Measurements from ENCODE around the gene AKIP1.
"Not testable (repeated sequence)": the region's sequence is repeated elsewhere in the genome, so short reads cannot be mapped to it uniquely, and the experiment has no call there.

AKIP1 gene

GRCh38 chr11:8917157-8917825 lies 6.3 kb downstream of the AKIP1 start:
- no peak for DNase-seq

- no peak for DNase-seq
These were observed 11.7 kb downstream of the AKIP1 start for GRCh38 chr11:8922691-8923090.

- DNase-seq, result no peak
These were observed 14.7 kb downstream of the AKIP1 start for GRCh38 chr11:8925711-8926110.

DNA sequence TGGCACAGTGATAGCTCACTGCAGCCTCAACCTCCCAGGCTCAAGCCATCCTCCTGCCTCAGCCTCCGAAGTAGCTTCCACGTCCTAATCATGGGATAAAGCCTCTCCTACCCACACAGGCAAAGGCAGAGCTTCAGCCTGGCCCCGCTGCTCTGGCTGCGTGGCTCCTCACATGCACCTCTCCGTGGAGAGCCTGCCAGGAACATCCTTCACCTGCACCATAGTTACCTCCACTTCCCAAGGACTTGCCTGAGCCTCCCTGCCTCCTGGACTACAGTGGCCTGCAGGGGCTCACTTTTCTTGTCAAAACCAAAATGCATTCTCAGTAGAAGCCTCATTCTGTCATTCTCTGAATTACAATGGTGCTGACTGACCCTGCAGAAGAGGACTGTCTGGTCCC lies 15.2 kb downstream of the AKIP1 start:
- no peak for DNase-seq

DNA sequence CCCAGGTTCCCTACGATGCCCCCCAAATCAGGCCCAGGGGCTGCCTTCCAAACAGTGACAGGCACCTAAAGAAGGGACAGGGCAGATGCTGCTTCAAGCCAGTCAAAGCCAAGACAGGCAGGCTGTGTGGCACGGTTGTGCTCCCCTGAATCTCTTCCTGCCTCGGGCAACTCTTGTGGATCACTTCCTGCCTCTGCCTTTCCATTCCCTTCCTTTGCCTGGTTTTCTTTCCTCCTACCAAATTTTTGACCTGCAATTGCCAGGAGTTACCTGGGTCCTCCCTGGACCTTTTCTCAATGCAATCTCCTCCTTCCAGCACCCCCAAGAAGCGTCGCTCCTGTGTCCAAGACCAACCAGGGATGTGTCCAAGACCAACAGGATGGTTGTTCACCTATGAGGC lies 16.2 kb downstream of the AKIP1 start:
- DNase-seq, result no peak

GRCh38 chr11:8928205-8928604 lies 17.2 kb downstream of the AKIP1 start:
- no peak for DNase-seq

DNA sequence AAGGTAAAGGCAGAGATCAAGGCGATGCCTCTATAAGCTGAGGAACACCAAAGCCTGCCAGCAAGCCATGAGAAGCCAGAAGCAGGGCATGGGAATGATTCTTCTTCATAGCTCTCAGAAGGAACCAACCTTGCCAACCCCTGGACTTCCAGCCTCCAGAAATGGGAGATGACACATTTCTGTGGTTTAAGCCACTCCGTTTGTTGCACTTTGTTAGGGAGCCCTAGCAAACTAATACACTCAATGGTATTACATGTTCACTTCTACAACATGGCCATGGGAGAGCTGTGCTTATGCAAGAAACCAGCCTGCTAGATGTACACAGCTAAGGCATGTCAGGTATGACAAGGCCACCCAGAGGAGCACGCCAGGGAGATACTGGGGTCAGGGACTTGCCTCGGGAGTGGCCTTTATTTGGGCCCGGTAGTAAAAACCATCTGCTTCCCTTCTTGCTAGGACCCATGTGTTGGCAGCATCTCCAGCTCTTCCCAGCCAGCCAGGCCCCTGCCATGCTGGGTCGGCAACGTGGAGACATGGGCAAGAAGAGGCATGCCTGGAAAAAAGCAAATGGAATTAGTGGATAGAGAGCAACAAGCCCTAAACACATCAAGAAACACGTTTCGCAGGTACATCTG lies 18.1 kb downstream of the AKIP1 start:
- DNase-seq, result no peak

DNA sequence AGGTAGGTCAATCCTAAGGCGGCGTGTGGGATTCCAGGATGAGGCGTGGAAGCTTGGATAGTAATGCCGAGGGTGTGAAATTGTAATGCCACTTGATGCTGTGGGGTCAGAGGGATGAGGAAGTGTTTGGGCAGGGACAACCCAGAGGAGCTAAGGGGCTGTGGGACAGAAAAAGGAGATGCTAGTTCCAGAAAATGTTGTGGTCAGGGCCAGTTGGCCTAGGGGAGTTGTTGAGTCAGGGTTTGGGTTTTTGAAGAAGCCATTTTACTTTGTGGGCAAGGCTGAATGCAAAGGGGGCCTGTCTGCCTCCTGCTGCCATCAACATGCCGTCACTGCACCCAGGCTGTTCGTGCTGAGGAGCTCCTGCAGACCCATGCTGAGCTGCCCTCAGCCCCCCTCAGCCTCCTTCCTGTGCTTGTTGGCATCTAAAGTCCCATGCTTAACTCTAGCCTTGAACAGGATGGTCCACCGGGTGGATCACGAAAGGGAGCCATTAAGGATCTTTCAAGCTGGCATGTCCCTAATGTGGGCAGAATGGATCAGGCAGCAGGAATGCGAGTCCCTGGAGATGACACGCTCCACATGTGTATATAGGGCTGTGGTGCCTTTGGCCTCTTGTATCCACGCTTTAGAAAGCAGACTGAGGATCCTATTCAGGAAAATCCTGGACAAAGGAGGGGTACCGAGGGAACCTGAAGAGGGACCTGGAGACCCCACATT lies 19.6 kb downstream of the AKIP1 start:
- no peak for DNase-seq

DNA sequence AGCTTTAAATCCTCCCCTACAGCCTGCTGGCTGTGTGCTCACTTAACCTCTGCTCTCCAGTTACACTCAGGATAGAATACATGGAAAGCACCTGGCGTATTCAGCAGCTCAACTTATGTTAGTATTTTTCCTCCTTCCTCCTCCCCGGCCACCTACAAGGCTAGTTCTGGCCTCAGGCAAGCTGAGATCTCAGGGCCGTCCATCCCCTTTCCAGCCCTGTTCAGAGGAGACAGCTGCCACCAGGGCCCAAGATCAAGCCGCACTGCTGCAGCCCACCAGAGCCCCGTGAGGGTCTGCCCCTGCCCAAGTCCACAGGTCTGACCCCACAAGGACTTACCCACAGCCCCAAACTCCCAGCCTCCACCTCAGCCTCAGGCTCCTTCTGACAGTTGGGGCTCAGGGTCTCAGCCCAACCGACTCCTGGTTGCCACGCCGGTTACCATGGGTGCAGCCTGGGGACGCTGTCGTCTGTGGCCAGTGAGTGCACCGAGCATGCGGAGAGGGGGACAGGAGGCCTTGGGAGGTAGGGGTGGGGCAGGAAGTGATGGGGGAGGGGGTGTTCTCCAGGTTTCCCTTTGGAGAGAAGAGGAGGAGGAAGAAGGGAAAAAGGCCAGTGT lies 21.7 kb downstream of the AKIP1 start, which contains the start of gene C11orf16:
C11orf16 (minus strand) TSS at position 384 of the 617 bp plus-strand sequence. CDS start 639 bp downstream, outside the sequence.
- peak; percentile 14 for DNase-seq

- no peak for DNase-seq
These were observed 22.9 kb downstream of the AKIP1 start for GRCh38 chr11:8933931-8934330.

GRCh38 chr11:8934742-8935488 lies 23.9 kb downstream of the AKIP1 start:
- DNase-seq, result no peak

DNA sequence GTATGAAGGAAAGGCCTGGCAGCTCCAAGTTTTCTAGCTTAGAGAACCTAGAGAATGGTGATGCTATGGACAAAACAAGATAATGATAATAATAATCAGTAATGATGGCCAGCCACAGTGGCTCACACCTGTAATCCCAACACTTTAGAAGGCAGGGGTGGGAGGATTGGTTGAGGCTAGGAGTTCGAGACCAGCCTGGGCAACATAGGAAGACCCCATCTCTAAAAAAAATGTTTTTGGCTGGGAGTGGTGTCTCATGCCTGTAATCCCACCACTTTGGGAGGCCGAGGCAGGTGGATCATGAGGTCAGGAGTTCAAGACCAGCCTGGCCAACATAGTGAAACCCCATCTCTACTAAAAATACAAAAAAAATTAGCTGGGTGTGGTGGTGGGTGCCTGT lies 24.8 kb downstream of the AKIP1 start:
- not testable (repeated sequence) for DNase-seq

GRCh38 chr11:8937159-8937558 lies 26.2 kb downstream of the AKIP1 start:
- no peak for DNase-seq

DNA sequence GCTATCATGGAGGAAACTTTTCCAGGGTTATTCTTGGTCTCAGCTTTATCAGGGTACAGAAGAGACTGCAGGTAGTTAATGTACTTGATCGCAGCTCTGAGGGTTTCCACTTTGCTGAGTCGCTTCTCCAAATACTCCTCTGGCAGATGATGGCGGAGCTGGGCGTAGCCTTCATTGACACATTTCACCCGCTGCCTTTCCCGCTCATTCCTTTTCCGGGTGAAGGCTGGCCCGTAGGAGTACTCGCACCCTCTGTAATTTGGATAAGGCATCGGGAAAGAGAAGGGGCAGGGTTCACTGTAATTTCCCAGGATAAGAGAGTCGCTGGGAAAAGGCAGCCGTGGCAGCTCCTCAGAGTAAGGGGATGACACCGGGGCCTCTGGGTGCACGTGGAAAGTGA lies 26.7 kb downstream of the AKIP1 start:
- no peak for DNase-seq

DNA sequence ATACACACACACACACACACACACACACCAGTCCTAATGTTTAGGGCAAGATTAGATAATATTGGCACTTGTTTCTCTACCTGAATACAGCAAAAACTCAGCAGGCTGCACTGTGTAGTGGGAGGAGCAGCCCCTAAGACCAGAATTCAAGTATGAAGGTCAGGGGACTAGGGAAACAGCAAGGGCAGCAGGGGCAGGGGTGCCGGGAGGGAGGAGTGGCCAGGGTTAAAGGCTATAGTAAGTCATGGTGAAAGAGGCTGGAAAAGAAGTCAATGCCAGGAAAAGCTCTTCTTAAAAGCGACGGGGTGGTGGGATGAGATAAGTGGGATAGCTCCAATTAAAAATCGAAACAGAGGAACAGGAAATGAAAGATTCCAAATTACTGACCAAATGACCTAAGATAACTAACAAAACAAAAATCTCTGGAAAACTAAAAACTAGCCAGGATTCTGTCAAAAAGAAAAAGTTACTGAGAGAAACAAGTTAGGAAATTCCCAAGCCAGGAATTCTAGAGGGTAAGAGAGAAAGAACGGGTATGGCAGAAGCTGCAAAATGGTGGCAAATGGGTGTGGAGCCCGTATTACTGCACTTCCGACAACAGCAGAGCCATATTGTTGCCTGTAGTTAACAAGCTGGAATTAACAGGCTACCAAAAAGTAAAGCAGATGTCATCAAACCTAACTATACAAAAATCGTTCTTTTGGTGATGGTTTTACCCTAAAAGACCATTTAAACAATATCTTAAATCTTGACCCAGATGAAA lies 30.5 kb downstream of the AKIP1 start:
- no peak for DNase-seq

DNA sequence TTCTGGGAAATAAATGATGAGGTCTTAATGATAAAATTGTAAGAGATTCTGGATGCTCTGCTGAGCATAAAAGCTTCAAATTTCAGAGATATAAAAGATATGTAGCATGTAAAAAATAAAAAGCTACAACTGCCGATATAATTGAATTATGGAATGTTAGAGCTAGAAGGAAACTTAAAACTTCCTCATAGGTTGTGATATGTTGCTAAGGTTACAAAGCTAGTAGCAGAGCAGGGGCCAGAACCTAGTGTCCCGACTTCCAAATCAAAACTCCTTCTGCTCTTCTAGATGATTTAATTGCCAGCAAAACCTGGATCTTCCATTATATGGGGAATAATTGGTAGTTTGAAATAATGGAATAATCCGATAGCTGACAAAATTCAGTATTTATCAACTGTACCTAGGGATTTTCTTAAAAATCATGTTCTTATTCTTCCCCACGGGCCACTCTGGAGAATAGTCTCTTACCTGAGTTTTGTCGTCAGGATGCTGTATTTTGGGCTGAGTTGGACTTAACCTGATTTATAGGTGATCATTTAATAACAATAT lies 31.6 kb downstream of the AKIP1 start, which contains the start of gene ASCL3:
ASCL3 (minus strand) TSS at position 499 of the 549 bp plus-strand sequence. CDS start 4,855 bp downstream, outside the sequence.
- DNase-seq, result no peak

- no peak for DNase-seq
These were observed 36.4 kb downstream of the AKIP1 start for GRCh38 chr11:8947230-8947943.

DNA sequence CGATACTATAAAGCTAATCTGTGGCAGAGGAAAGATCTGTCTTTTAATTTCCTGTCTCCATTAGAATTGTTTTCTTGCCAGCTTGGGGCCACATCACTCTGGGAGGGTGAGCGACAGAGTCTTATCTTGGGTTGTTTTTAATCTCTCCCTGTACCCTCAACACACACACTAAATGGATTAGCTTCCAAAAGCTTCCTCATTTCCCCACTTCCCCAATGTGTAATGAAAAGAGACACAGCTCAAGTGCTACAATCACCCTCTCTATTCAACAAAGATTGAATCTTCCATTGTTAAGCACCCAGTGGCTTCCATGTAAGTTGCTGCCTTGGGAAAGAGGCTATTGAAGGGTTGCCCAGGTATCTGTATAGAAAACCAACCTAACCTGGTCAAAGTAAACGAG lies 37.9 kb downstream of the AKIP1 start:
- no peak for DNase-seq

DNA sequence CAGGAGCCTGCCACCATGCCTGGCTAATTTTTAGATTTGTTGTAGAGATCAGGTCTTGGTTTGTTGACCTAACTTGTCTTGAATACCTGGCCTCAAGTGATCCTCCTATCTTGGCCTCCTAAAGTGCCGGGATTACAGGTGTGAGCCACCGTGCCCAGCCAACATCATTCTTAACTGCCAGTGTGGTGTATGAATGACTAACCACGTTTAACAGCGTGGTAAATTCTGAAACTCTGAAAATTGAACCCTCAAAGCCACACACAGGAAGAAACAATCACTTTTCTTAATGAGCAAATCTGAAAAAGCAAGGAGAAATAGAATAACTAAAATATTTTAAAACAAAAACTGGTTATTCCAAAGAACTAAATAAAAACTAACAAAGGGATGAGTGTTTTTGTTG lies 45.9 kb downstream of the AKIP1 start:
- no peak for DNase-seq

GRCh38 chr11:8959546-8960166 lies 48.7 kb downstream of the AKIP1 start:
- DNase-seq, result peak; percentile 57

All from COR-L47 (cell line).